Glutamatergic neuron (in vitro differentiated cells): ENCODE results near the gene KIAA0232. TPM values are rescaled to one million over a fixed set of nuclear protein-coding genes. Genes with fewer than 3 reads are reported as not detected.

Source experiments
- DNase-seq: peaks from one replicate; pipeline ENCODE4 v3.0.0; 2022
- H3K27ac Mint-ChIP-seq: one replicate; pipeline ENCODE4 v1.8.0; 2020; ENCODE audit warnings: mild to moderate bottlenecking, mixed read lengths, inconsistent platforms; ENCODE audit not compliant: unreplicated experiment
- H3K27me3 Mint-ChIP-seq: one replicate; pipeline ENCODE4 v1.8.0; 2020; ENCODE audit warnings: mild to moderate bottlenecking, moderate library complexity, mixed read lengths, inconsistent platforms; ENCODE audit not compliant: unreplicated experiment
- H3K36me3 Mint-ChIP-seq: one replicate; pipeline ENCODE4 v1.8.0; 2020; ENCODE audit warnings: mild to moderate bottlenecking, mixed read lengths, inconsistent platforms; ENCODE audit not compliant: unreplicated experiment
- H3K4me1 Mint-ChIP-seq: one replicate; pipeline ENCODE4 v1.8.0; 2020; ENCODE audit warnings: mild to moderate bottlenecking, low read depth, mixed read lengths, inconsistent platforms; ENCODE audit not compliant: unreplicated experiment
- H3K4me3 Mint-ChIP-seq: one replicate; pipeline ENCODE4 v1.8.0; 2020; ENCODE audit warnings: mild to moderate bottlenecking, mixed read lengths, inconsistent platforms; ENCODE audit not compliant: unreplicated experiment
- H3K9me3 Mint-ChIP-seq: one replicate; pipeline ENCODE4 v1.8.0; 2020; ENCODE audit warnings: mild to moderate bottlenecking, moderate library complexity, mixed read lengths, inconsistent platforms; ENCODE audit not compliant: unreplicated experiment
- CTCF ChIP-seq: fragments of 200-600 bp; sonication (generic); IDR thresholded peaks from one replicate; pipeline ENCODE4 v1.5.0; 2021; ENCODE audit not compliant: partially characterized antibody, unreplicated experiment
- total RNA-seq: library from RNA; stranded (reverse); fragmentation: NEBNext Ultra II Directional; extraction: Animal tissue kit (Norgen Biotek cat#: 25700); gene quantifications from one replicate; pipeline ENCODE4 v1.2.1, GENCODE V29; 2021; ENCODE audit not compliant: unreplicated experiment

KIAA0232 gene
- total RNA-seq, 1 donor from 2014 or later = 64.4 TPM

GRCh38 chr4:6812766-6813165 lies 30.2 kb downstream of the KIAA0232 start:
- peaks cover 3% of the 10 kb centered on the region for H3K36me3 Mint-ChIP-seq
- TF ChIP-seq CTCF = no peak
- H3K27me3 Mint-ChIP-seq = no peaks in the 10 kb centered on the region
- no peak overlapping the region for H3K4me3 Mint-ChIP-seq
- no peak for DNase-seq
- peaks cover 2% of the 10 kb centered on the region for H3K4me1 Mint-ChIP-seq
- no peaks in the 10 kb centered on the region for H3K9me3 Mint-ChIP-seq
- no peak overlapping the region for H3K27ac Mint-ChIP-seq

- TF ChIP-seq CTCF = no peak
- no peaks in the 10 kb centered on the region for H3K27me3 Mint-ChIP-seq
- no peak overlapping the region for H3K4me3 Mint-ChIP-seq
- H3K4me1 Mint-ChIP-seq = peaks cover under 1% of the 10 kb centered on the region
- DNase-seq = no peak
- H3K9me3 Mint-ChIP-seq = peaks cover 2% of the 10 kb centered on the region
- no peak overlapping the region for H3K27ac Mint-ChIP-seq
- peaks cover 12% of the 10 kb centered on the region for H3K36me3 Mint-ChIP-seq
Observed at GRCh38 chr4:6813725-6814124, 31.2 kb downstream of the KIAA0232 start.

- H3K4me3 Mint-ChIP-seq = no peak overlapping the region
- H3K4me1 Mint-ChIP-seq = no peaks in the 10 kb centered on the region
- peaks cover 5% of the 10 kb centered on the region for H3K9me3 Mint-ChIP-seq
- no peak overlapping the region for H3K27ac Mint-ChIP-seq
- TF ChIP-seq CTCF = no peak
- H3K27me3 Mint-ChIP-seq = no peaks in the 10 kb centered on the region
- DNase-seq = no peak
- H3K36me3 Mint-ChIP-seq = peaks cover 24% of the 10 kb centered on the region
Observed at GRCh38 chr4:6815029-6815836, 32.7 kb downstream of the KIAA0232 start.

GRCh38 chr4:6819295-6819694 lies 36.8 kb downstream of the KIAA0232 start:
- no peaks in the 10 kb centered on the region for H3K27me3 Mint-ChIP-seq
- H3K9me3 Mint-ChIP-seq = peaks cover 5% of the 10 kb centered on the region
- peaks cover 26% of the 10 kb centered on the region for H3K36me3 Mint-ChIP-seq
- H3K27ac Mint-ChIP-seq = no peak overlapping the region
- no peaks in the 10 kb centered on the region for H3K4me1 Mint-ChIP-seq
- no peak for DNase-seq
- no peak for TF ChIP-seq CTCF
- no peak overlapping the region for H3K4me3 Mint-ChIP-seq

- no peak for TF ChIP-seq CTCF
- Mint-ChIP-seq H3K27ac (no peak overlapping the region), H3K9me3 (peaks cover 5% of the 10 kb centered on the region), H3K36me3 (peaks cover 26% of the 10 kb centered on the region), H3K27me3 (no peaks in the 10 kb centered on the region), H3K4me1 (no peaks in the 10 kb centered on the region), H3K4me3 (no peak overlapping the region)
- no peak for DNase-seq
Observed at GRCh38 chr4:6820695-6821094, 38.2 kb downstream of the KIAA0232 start.
